HG02623 (cell line): ENCODE results near the gene B3GLCT.
"Not testable (repeated sequence)": the region's sequence is repeated elsewhere in the genome, so short reads cannot be mapped to it uniquely, and the experiment has no call there.

Source experiments
- ATAC-seq: cut with Tn5 transposase; IDR thresholded peaks from one replicate; pipeline ENCODE4 v1.9.1; 2021; ENCODE audit warnings: moderate library complexity; ENCODE audit not compliant: unreplicated experiment

Gene B3GLCT

GRCh38 chr13:31334994-31335557 lies 135.3 kb downstream of the B3GLCT start:
- no peak for ATAC-seq

GRCh38 chr13:31339616-31340015 lies 139.8 kb downstream of the B3GLCT start:
- ATAC-seq = not testable (repeated sequence)

- ATAC-seq = not testable (repeated sequence)
These were observed 141.1 kb downstream of the B3GLCT start for GRCh38 chr13:31340848-31341247.

- ATAC-seq = no peak
These were observed 147.1 kb downstream of the B3GLCT start for GRCh38 chr13:31346891-31347290.

- no peak for ATAC-seq
These were observed 149.4 kb downstream of the B3GLCT start for GRCh38 chr13:31349156-31349555.

GRCh38 chr13:31350560-31350959 lies 150.8 kb downstream of the B3GLCT start:
- no peak for ATAC-seq

GRCh38 chr13:31351376-31351775 lies 151.6 kb downstream of the B3GLCT start:
- ATAC-seq = no peak

GRCh38 chr13:31352467-31352866 lies 152.7 kb downstream of the B3GLCT start:
- no peak for ATAC-seq

GRCh38 chr13:31355001-31355400 lies 155.2 kb downstream of the B3GLCT start:
- ATAC-seq = no peak

GRCh38 chr13:31356991-31357390 lies 157.2 kb downstream of the B3GLCT start:
- ATAC-seq = no peak

GRCh38 chr13:31357581-31357980 lies 157.8 kb downstream of the B3GLCT start:
- ATAC-seq = no peak

GRCh38 chr13:31361673-31362072 lies 161.9 kb downstream of the B3GLCT start:
- ATAC-seq = no peak

- ATAC-seq = no peak
These were observed 165.9 kb downstream of the B3GLCT start for GRCh38 chr13:31365630-31366029.

- no peak for ATAC-seq
These were observed 167.6 kb downstream of the B3GLCT start for GRCh38 chr13:31367410-31367809.

- no peak for ATAC-seq
These were observed 169.4 kb downstream of the B3GLCT start for GRCh38 chr13:31369213-31369612.

GRCh38 chr13:31372454-31372853 lies 172.7 kb downstream of the B3GLCT start:
- ATAC-seq = no peak

GRCh38 chr13:31374682-31375081 lies 174.9 kb downstream of the B3GLCT start:
- no peak for ATAC-seq

GRCh38 chr13:31377946-31378345 lies 178.2 kb downstream of the B3GLCT start:
- ATAC-seq = peak; percentile 53

GRCh38 chr13:31380715-31381114 lies 180.9 kb downstream of the B3GLCT start:
- ATAC-seq = no peak
